Activated CD8-positive, alpha-beta T cell treated with anti-CD3 and anti-CD28 coated beads for 36 hours (primary cell): ENCODE results near the gene GTPBP3. TPM values are rescaled to one million over a fixed set of nuclear protein-coding genes. Genes with fewer than 3 reads are reported as not detected.

Source experiments
- ATAC-seq: fragments of 200-7000 bp; cut with Tn5 transposase; one replicate; pipeline ENCODE4 v1.10.0; 2021; ENCODE audit warnings: mild to moderate bottlenecking, moderate library complexity
- CTCF ChIA-PET: fragments of 350-600 bp; sonication (Branson Sonifier 250); formaldehyde crosslinking; loops from one replicate; lab custom pipeline; 2021; ENCODE audit warnings: antibody characterized with exemption; lab: Charles Lee
- POLR2A ChIA-PET: fragments of 350-600 bp; sonication (Branson Sonifier 250); formaldehyde crosslinking; loops from one replicate; lab custom pipeline; 2021; ENCODE audit warnings: antibody characterized with exemption; lab: Charles Lee
- DNase-seq: peaks from one replicate; pipeline ENCODE4 v3.0.0-alpha.2; 2020
- H3K27ac Mint-ChIP-seq: one replicate; pipeline ENCODE4 v1.8.0; 2021; ENCODE audit warnings: mild to moderate bottlenecking, mixed read lengths
- H3K27me3 Mint-ChIP-seq: one replicate; pipeline ENCODE4 v1.8.0; 2021; ENCODE audit warnings: mixed read lengths
- H3K36me3 Mint-ChIP-seq: one replicate; pipeline ENCODE4 v1.8.0; 2021; ENCODE audit warnings: low read depth, mixed read lengths
- H3K4me1 Mint-ChIP-seq: one replicate; pipeline ENCODE4 v1.8.0; 2021; ENCODE audit warnings: low read depth, mixed read lengths
- H3K4me3 Mint-ChIP-seq: one replicate; pipeline ENCODE4 v1.8.0; 2021; ENCODE audit warnings: mild to moderate bottlenecking, moderate library complexity, mixed read lengths
- H3K9me3 Mint-ChIP-seq: one replicate; pipeline ENCODE4 v1.8.0; 2021; ENCODE audit warnings: mixed read lengths
- CTCF ChIP-seq: fragments of 200-600 bp; IDR thresholded peaks from one replicate; pipeline ENCODE4 v1.8.0; 2022; ENCODE audit warnings: antibody characterized with exemption, mild to moderate bottlenecking
- intact Hi-C: fragments of 100-400 bp; cut with micrococcal nuclease; formaldehyde crosslinking; loops from one replicate; pipeline ENCODE4 v1.10.0; 2022
- total RNA-seq, 2 experiments: library from RNA; stranded (reverse); gene quantifications; one replicate each; pipeline ENCODE4 v1.2.3, GENCODE V29; 2021

The GTPBP3 gene
- total RNA-seq, 2 experiments from 2014 or later = 43.8 to 45.4 TPM

GRCh38 chr19:17370026-17370587, 32.8 kb downstream of the GTPBP3 start:
- Mint-ChIP-seq H3K27ac (no peak overlapping the region), H3K27me3 (peaks cover 7% of the 10 kb centered on the region), H3K4me3 (no peak overlapping the region), H3K9me3 (no peaks in the 10 kb centered on the region), H3K4me1 (peaks cover 7% of the 10 kb centered on the region), H3K36me3 (no peaks in the 10 kb centered on the region)
- ChIA-PET CTCF (interaction anchor here (4.5 kb wide), 1 partner anchor 15 kb away, joined by 21 read pairs; no protein-coding TSS in a partner anchor), POLR2A (no interaction called here)
- DNase-seq (no peak), ATAC-seq (peak; percentile 34)
- no peak for TF ChIP-seq CTCF
- intact Hi-C loops = no loop called here

GRCh38 chr19:17376935-17377600, 39.7 kb downstream of the GTPBP3 start, which contains the start of gene PLVAP:
Gene PLVAP, minus strand, starts transcription at chr19:17377342. Its CDS starts 54 bp downstream, at chr19:17377288.
- ATAC-seq = no peak
- DNase-seq = no peak
- no peak within 1 kb of the TSS for H3K4me3 Mint-ChIP-seq
- no peak within 1 kb of the TSS for H3K27ac Mint-ChIP-seq
- intact Hi-C loops = no loop called here
- POLR2A ChIA-PET = interaction anchor here (1.0 kb wide), 1 partner anchor 11 kb away, joined by 3 read pairs; no protein-coding TSS in a partner anchor
- no peaks in the 10 kb centered on the region for H3K4me1 Mint-ChIP-seq
- H3K27me3 Mint-ChIP-seq = peaks cover 5% of the 10 kb centered on the region
- CTCF ChIA-PET = interaction anchor here (1.1 to 2.0 kb wide), 2 partner anchors 9 to 14 kb away, joined by 3 to 7 read pairs; no protein-coding TSS in a partner anchor
- no peaks in the 10 kb centered on the region for H3K36me3 Mint-ChIP-seq
- no peaks in the 10 kb centered on the region for H3K9me3 Mint-ChIP-seq
- no peak for TF ChIP-seq CTCF

GRCh38 chr19:17378271-17378670, 40.9 kb downstream of the GTPBP3 start:
- Mint-ChIP-seq H3K9me3 (no peaks in the 10 kb centered on the region), H3K4me3 (no peak overlapping the region), H3K36me3 (no peaks in the 10 kb centered on the region), H3K4me1 (peaks cover 5% of the 10 kb centered on the region), H3K27ac (no peak overlapping the region), H3K27me3 (peaks cover 5% of the 10 kb centered on the region)
- no peak for DNase-seq
- ATAC-seq = no peak
- CTCF ChIA-PET = no interaction called here
- POLR2A ChIA-PET = no interaction called here
- TF ChIP-seq CTCF = no peak
- intact Hi-C loops = no loop called here

GRCh38 chr19:17379221-17379631, 41.9 kb downstream of the GTPBP3 start:
- CTCF ChIA-PET = no interaction called here
- H3K36me3 Mint-ChIP-seq = no peaks in the 10 kb centered on the region
- TF ChIP-seq CTCF = no peak
- no peak overlapping the region for H3K4me3 Mint-ChIP-seq
- H3K9me3 Mint-ChIP-seq = no peaks in the 10 kb centered on the region
- peaks cover 5% of the 10 kb centered on the region for H3K27me3 Mint-ChIP-seq
- ATAC-seq = no peak
- intact Hi-C loops = no loop called here
- no peak overlapping the region for H3K27ac Mint-ChIP-seq
- POLR2A ChIA-PET = no interaction called here
- H3K4me1 Mint-ChIP-seq = peaks cover 5% of the 10 kb centered on the region
- no peak for DNase-seq
